HCT116 (cell line): ENCODE data around the gene CPD. TPM values are rescaled to one million over a fixed set of nuclear protein-coding genes. Genes with fewer than 3 reads are reported as not detected.

Experiments used
- ATAC-seq: fragments of 200-7000 bp; cut with Tn5 transposase; 2 replicates; pipeline ENCODE4 v1.9.1; 2020; ENCODE audit warnings: mild to moderate bottlenecking, moderate library complexity
- BruUV-seq: library from RNA; stranded (reverse); fragments of 400-500 nt; replicated peaks from 2 replicates; lab custom pipeline; 2021; lab: Mats Ljungman, UMichigan
- CTCF ChIA-PET: fragments of 300-600 bp; sonication (Branson Sonifier 250); formaldehyde crosslinking; loops from one replicate; lab custom pipeline; 2021; ENCODE audit warnings: antibody characterized with exemption; lab: Charles Lee
- POLR2A ChIA-PET: fragments of 300-600, 350-600 bp; sonication (Branson Sonifier 250); formaldehyde crosslinking; loops from one replicate; lab custom pipeline; 2021; ENCODE audit warnings: antibody characterized with exemption; lab: Charles Lee
- RAD21 ChIA-PET, 2 experiments: fragments of 300-600 bp; sonication (Branson Sonifier 250); formaldehyde crosslinking; loops; one replicate each; lab custom pipeline; 2023; ENCODE audit warnings: low total read pairs in 2 of 2; ENCODE audit not compliant: uncharacterized antibody in 2 of 2, unreplicated experiment in 2 of 2, low non-redundant PET in 1 of 2; lab: Charles Lee
- DNase-seq: peaks from one replicate; pipeline ENCODE4 v3.0.0-alpha.2; 2010; ENCODE audit warnings: low read depth, low spot score
- H2AFZ ChIP-seq: fragments of 200-600 bp; shearing (Covaris generic), sonication (generic); 2 replicates; pipeline ENCODE4 v1.6.1; 2017; ENCODE audit warnings: low read depth, mixed run types, mixed read lengths, antibody characterized with exemption, low read length; ENCODE audit not compliant: poor library complexity, severe bottlenecking
- H3K27ac ChIP-seq: 2 replicates; pipeline ENCODE4 v1.5.1; 2012; ENCODE audit warnings: low read depth, low read length
- H3K27me3 ChIP-seq: fragments of 200-600 bp; sonication (generic); 2 replicates; pipeline ENCODE4 v1.6.1; 2016; ENCODE audit warnings: mixed run types, low read length, mixed read lengths; ENCODE audit not compliant: insufficient read depth
- H3K36me3 ChIP-seq, 2 experiments: fragments of 200-500 bp in 1 of 2; fragments of 200-600 bp in 1 of 2; sonication (Bioruptor generic) in 1 of 2; sonication (generic) in 1 of 2; 2 replicates each; pipeline versions ENCODE4 v1.5.1 to v1.6.1; 2014 to 2016; ENCODE audit warnings: low read length in 2 of 2, inconsistent platforms in 1 of 2, mixed read lengths in 1 of 2, mixed run types in 1 of 2; ENCODE audit not compliant: insufficient read depth in 2 of 2, control insufficient read depth in 1 of 2
- H3K4me1 ChIP-seq, 2 experiments: fragments of 200-600 bp in 1 of 2; sonication (generic) in 1 of 2; 2 replicates each; pipeline versions ENCODE4 v1.5.1 to v1.6.1; 2012 to 2017; ENCODE audit warnings: low read length in 2 of 2, inconsistent platforms in 1 of 2, mild to moderate bottlenecking in 1 of 2, mixed read lengths in 1 of 2, mixed run types in 1 of 2, moderate library complexity in 1 of 2; ENCODE audit not compliant: insufficient read depth in 2 of 2, control insufficient read depth in 1 of 2
- H3K4me2 ChIP-seq: fragments of 200-600 bp; sonication (generic); 2 replicates; pipeline ENCODE4 v1.6.1; 2017; ENCODE audit warnings: mixed run types, low read length, mixed read lengths
- H3K4me3 ChIP-seq, 2 experiments: fragments of 200-600 bp in 1 of 2; sonication (generic) in 1 of 2; replicated peaks in 1 of 2; 2 replicates each; pipeline ENCODE4 v1.5.1; 2011 to 2016; ENCODE audit warnings: low read length in 2 of 2, control low read depth in 1 of 2, low read depth in 1 of 2, mild to moderate bottlenecking in 1 of 2, mixed read lengths in 1 of 2, mixed run types in 1 of 2
- H3K79me2 ChIP-seq: fragments of 200-600 bp; sonication (generic); 2 replicates; pipeline ENCODE4 v1.6.1; 2017; ENCODE audit warnings: mild to moderate bottlenecking, mixed run types, low read length, moderate library complexity, mixed read lengths; ENCODE audit not compliant: insufficient read depth
- H3K9ac ChIP-seq: fragments of 200-600 bp; sonication (generic); 2 replicates; pipeline ENCODE4 v1.6.1; 2016; ENCODE audit warnings: low read length, mixed read lengths
- H3K9me2 ChIP-seq: fragments of 200-600 bp; sonication (generic), shearing (Covaris generic); 2 replicates; pipeline ENCODE4 v1.6.1; 2017; ENCODE audit warnings: mixed run types, mild to moderate bottlenecking, moderate library complexity; ENCODE audit not compliant: insufficient read depth
- H3K9me3 ChIP-seq, 2 experiments: fragments of 200-500 bp in 1 of 2; fragments of 200-600 bp in 1 of 2; sonication (Bioruptor generic) in 1 of 2; sonication (generic) in 1 of 2; 2 replicates each; pipeline ENCODE4 v1.6.1; 2014 to 2017; ENCODE audit warnings: low read length in 2 of 2, mixed read lengths in 2 of 2, inconsistent platforms in 1 of 2, low read depth in 1 of 2, mild to moderate bottlenecking in 1 of 2, mixed run types in 1 of 2, moderate library complexity in 1 of 2; ENCODE audit not compliant: control insufficient read depth in 1 of 2, insufficient read depth in 1 of 2
- H4K20me1 ChIP-seq: fragments of 200-600 bp; sonication (generic), shearing (Covaris generic); 2 replicates; pipeline ENCODE4 v1.6.1; 2017; ENCODE audit warnings: mixed run types, mild to moderate bottlenecking, moderate library complexity; ENCODE audit not compliant: insufficient read depth
- ATF3 ChIP-seq: IDR thresholded peaks from 2 replicates; pipeline ENCODE4 v1.6.1; 2012
- CBX3 ChIP-seq: IDR thresholded peaks from 2 replicates; pipeline ENCODE4 v1.6.1; 2012; ENCODE audit warnings: low read depth
- ELF1 ChIP-seq: IDR thresholded peaks from 2 replicates; pipeline ENCODE4 v1.6.1; 2012; ENCODE audit warnings: low read depth, borderline replicate concordance
- EZH2 ChIP-seq: fragments of 200-600 bp; sonication (generic); IDR thresholded peaks from 2 replicates; pipeline ENCODE4 v1.6.1; 2017; ENCODE audit warnings: antibody characterized with exemption, mixed run types
- EZH2phosphoT487 ChIP-seq: fragments of 200-600 bp; IDR thresholded peaks from 2 replicates; pipeline ENCODE4 v1.6.1; 2018; ENCODE audit warnings: antibody characterized with exemption, borderline replicate concordance
- FOSL1 ChIP-seq: IDR thresholded peaks from 2 replicates; pipeline ENCODE4 v1.6.1; 2012; ENCODE audit warnings: low read depth
- JUND ChIP-seq: IDR thresholded peaks from 2 replicates; pipeline ENCODE4 v1.6.1; 2012
- MAX ChIP-seq: IDR thresholded peaks from 2 replicates; pipeline ENCODE4 v1.6.1; 2012
- POLR2A ChIP-seq: IDR thresholded peaks from 2 replicates; pipeline ENCODE4 v1.7.0; 2011; ENCODE audit warnings: borderline replicate concordance; ENCODE audit not compliant: insufficient read depth, insufficient read length; ENCODE audit errors: extremely low read depth
- POLR2AphosphoS5 ChIP-seq: IDR thresholded peaks from 2 replicates; pipeline ENCODE4 v1.6.1; 2011; ENCODE audit warnings: mild to moderate bottlenecking, low read depth, low read length, moderate library complexity
- RAD21 ChIP-seq: IDR thresholded peaks from 2 replicates; pipeline ENCODE4 v1.6.1; 2012; ENCODE audit warnings: low read depth, mild to moderate bottlenecking
- SIN3A ChIP-seq: IDR thresholded peaks from 2 replicates; pipeline ENCODE4 v1.6.1; 2012; ENCODE audit warnings: low read depth
- SP1 ChIP-seq: IDR thresholded peaks from 2 replicates; pipeline ENCODE4 v1.6.1; 2012; ENCODE audit warnings: low read depth
- SRF ChIP-seq: IDR thresholded peaks from 2 replicates; pipeline ENCODE4 v1.6.1; 2012; ENCODE audit warnings: low read depth
- TCF7L2 ChIP-seq: IDR thresholded peaks from 2 replicates; pipeline ENCODE4 v1.7.0; 2011; ENCODE audit warnings: borderline replicate concordance, inconsistent platforms; ENCODE audit not compliant: insufficient read depth, insufficient read length; ENCODE audit errors: extremely low read depth
- YY1 ChIP-seq: IDR thresholded peaks from 2 replicates; pipeline ENCODE4 v1.6.1; 2011; ENCODE audit warnings: low read length, low read depth, moderate library complexity, mild to moderate bottlenecking; ENCODE audit not compliant: insufficient replicate concordance; ENCODE audit errors: extremely low read depth
- ZBTB33 ChIP-seq: IDR thresholded peaks from 2 replicates; pipeline ENCODE4 v1.6.1; 2011; ENCODE audit warnings: mild to moderate bottlenecking, low read length, moderate library complexity; ENCODE audit not compliant: insufficient replicate concordance; ENCODE audit errors: extremely low read depth
- ZFX ChIP-seq: fragments of 450-650 bp; IDR thresholded peaks from 2 replicates; pipeline ENCODE4 v1.6.1; 2017
- ZNF274 ChIP-seq: fragments of 200-500 bp; sonication (Bioruptor generic); IDR thresholded peaks from 2 replicates; pipeline ENCODE4 v1.6.1; 2014; ENCODE audit warnings: mild to moderate bottlenecking, low read depth, low read length, inconsistent platforms
- intact Hi-C: fragments of 100-400 bp; cut with micrococcal nuclease; formaldehyde crosslinking; loops from 2 replicates; pipeline ENCODE4 v1.10.0; 2022
- total RNA-seq: library from RNA; stranded (reverse); gene quantifications from one replicate; pipeline ENCODE4 v1.2.1, GENCODE V29; 2021; ENCODE audit not compliant: unreplicated experiment
- TF ChIP-seq, protein P1 (sequence below): IDR thresholded peaks from 2 replicates; pipeline ENCODE4 v1.6.1; 2012; ENCODE audit warnings: low read depth

CPD gene
- total RNA-seq, 1 experiment from 2014 or later, result 47.2 TPM

GRCh38 chr17:30346221-30346795, 32.4 kb upstream of the CPD start (continued):
- no peak for TF ChIP-seq ZFX
- TF ChIP-seq EZH2phosphoT487, result no peak
- TF ChIP-seq CBX3, result no peak
- TF ChIP-seq MAX, result no peak
- TF ChIP-seq RAD21, result no peak

GRCh38 chr17:30347488-30347887, 31.2 kb upstream of the CPD start:
- H3K27me3 ChIP-seq, result no peaks in the 10 kb centered on the region
- no peak overlapping the region for H3K27ac ChIP-seq
- no peak overlapping the region for H3K4me2 ChIP-seq
- H4K20me1 ChIP-seq, result no peaks in the 10 kb centered on the region
- RAD21 ChIA-PET, result no interaction called here
- BruUV-seq, result no TSS peak
- H3K4me1 ChIP-seq, result peaks cover 9 to 12% of the 10 kb centered on the region in 2 experiments; a peak in 3 of 4 replicates
- H3K36me3 ChIP-seq, result no peaks in the 10 kb centered on the region
- H3K9ac ChIP-seq, result no peak overlapping the region
- no peaks in the 10 kb centered on the region for H3K9me2 ChIP-seq
- no peaks in the 10 kb centered on the region for H3K79me2 ChIP-seq
- CTCF ChIA-PET, result no interaction called here
- intact Hi-C loops, result no loop called here
- H3K4me3 ChIP-seq, result no peak overlapping the region
- POLR2A ChIA-PET, result no interaction called here
- no peak overlapping the region for H2AFZ ChIP-seq
- DNase-seq (no peak), ATAC-seq (no peak)
- no peak for TF ChIP-seq ATF3
- TF ChIP-seq ELF1, result no peak
- TF ChIP-seq TCF7L2, result no peak
- TF ChIP-seq, protein P1, sequence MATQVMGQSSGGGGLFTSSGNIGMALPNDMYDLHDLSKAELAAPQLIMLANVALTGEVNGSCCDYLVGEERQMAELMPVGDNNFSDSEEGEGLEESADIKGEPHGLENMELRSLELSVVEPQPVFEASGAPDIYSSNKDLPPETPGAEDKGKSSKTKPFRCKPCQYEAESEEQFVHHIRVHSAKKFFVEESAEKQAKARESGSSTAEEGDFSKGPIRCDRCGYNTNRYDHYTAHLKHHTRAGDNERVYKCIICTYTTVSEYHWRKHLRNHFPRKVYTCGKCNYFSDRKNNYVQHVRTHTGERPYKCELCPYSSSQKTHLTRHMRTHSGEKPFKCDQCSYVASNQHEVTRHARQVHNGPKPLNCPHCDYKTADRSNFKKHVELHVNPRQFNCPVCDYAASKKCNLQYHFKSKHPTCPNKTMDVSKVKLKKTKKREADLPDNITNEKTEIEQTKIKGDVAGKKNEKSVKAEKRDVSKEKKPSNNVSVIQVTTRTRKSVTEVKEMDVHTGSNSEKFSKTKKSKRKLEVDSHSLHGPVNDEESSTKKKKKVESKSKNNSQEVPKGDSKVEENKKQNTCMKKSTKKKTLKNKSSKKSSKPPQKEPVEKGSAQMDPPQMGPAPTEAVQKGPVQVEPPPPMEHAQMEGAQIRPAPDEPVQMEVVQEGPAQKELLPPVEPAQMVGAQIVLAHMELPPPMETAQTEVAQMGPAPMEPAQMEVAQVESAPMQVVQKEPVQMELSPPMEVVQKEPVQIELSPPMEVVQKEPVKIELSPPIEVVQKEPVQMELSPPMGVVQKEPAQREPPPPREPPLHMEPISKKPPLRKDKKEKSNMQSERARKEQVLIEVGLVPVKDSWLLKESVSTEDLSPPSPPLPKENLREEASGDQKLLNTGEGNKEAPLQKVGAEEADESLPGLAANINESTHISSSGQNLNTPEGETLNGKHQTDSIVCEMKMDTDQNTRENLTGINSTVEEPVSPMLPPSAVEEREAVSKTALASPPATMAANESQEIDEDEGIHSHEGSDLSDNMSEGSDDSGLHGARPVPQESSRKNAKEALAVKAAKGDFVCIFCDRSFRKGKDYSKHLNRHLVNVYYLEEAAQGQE, result no peak
- no peak for TF ChIP-seq FOSL1
- TF ChIP-seq EZH2, result no peak
- no peak for TF ChIP-seq ZBTB33
- no peak for TF ChIP-seq SP1
- TF ChIP-seq POLR2A, result no peak
- TF ChIP-seq EZH2phosphoT487, result no peak
- TF ChIP-seq ZFX, result no peak
- no peak for TF ChIP-seq SIN3A
- TF ChIP-seq YY1, result no peak
- TF ChIP-seq MAX, result no peak
- no peak for TF ChIP-seq ZNF274
- no peak for TF ChIP-seq CBX3
- no peak for TF ChIP-seq JUND
- TF ChIP-seq POLR2AphosphoS5, result no peak
- no peak for TF ChIP-seq SRF
- H3K9me3 ChIP-seq, result no peaks in the 10 kb centered on the region
